Mucosa of rectum (tissue), 2 donors: ENCODE measurements around the gene TMPRSS2.

Experiments used
- H3K27ac ChIP-seq, 2 donors: one replicate each; pipeline ENCODE4 v1.7.0; 2013; ENCODE audit warnings: inconsistent platforms in 2 of 2, low read depth in 2 of 2, low read length in 2 of 2
- H3K27me3 ChIP-seq, 2 donors: one replicate each; pipeline ENCODE4 v1.7.0; 2013; ENCODE audit warnings: low read length in 2 of 2; ENCODE audit not compliant: control insufficient read depth in 2 of 2, insufficient read depth in 2 of 2
- H3K36me3 ChIP-seq, 2 donors: one replicate each; pipeline ENCODE4 v1.7.0; 2013; ENCODE audit warnings: low read length in 2 of 2; ENCODE audit not compliant: control insufficient read depth in 2 of 2, insufficient read depth in 2 of 2
- H3K4me1 ChIP-seq, 2 donors: one replicate each; pipeline ENCODE4 v1.7.0; 2013; ENCODE audit warnings: low read length in 2 of 2, mild to moderate bottlenecking in 1 of 2; ENCODE audit not compliant: control insufficient read depth in 2 of 2, insufficient read depth in 2 of 2
- H3K4me3 ChIP-seq, 2 donors: one replicate each; pipeline ENCODE4 v1.7.0; 2013; ENCODE audit warnings: low read length in 2 of 2
- H3K9ac ChIP-seq, 2 donors: one replicate each; pipeline ENCODE4 v1.7.0; 2013; ENCODE audit warnings: low read length in 2 of 2, low read depth in 1 of 2, mild to moderate bottlenecking in 1 of 2
- H3K9me3 ChIP-seq, 2 donors: one replicate each; pipeline ENCODE4 v1.7.0; 2013; ENCODE audit warnings: low read length in 2 of 2; ENCODE audit not compliant: control insufficient read depth in 2 of 2
- donor health status: healthy.
- donor health status: Normal muscosa, but diverticular disease.

The TMPRSS2 gene

DNA sequence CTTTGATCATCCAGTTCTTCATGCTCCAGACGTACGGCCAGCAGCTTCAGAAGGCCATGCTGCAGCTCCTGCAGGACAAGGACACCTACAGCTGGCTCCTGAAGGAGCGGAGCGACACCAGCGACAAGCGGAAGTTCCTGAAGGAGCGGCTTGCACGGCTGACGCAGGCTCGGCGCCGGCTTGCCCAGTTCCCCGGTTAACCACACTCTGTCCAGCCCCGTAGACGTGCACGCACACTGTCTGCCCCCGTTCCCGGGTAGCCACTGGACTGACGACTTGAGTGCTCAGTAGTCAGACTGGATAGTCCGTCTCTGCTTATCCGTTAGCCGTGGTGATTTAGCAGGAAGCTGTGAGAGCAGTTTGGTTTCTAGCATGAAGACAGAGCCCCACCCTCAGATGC lies 49.4 kb downstream of the TMPRSS2 start:
- Histone ChIP-seq H3K9ac (no peak overlapping the region), H3K27me3 (no peaks in the 10 kb centered on the region), H3K4me3 (no peak overlapping the region), H3K9me3 (no peaks in the 10 kb centered on the region), H3K4me1 (peaks cover 0 to 3% of the 10 kb centered on the region in 2 donors), H3K36me3 (peaks cover 10 to 27% of the 10 kb centered on the region in 2 donors), H3K27ac (no peak overlapping the region)

DNA sequence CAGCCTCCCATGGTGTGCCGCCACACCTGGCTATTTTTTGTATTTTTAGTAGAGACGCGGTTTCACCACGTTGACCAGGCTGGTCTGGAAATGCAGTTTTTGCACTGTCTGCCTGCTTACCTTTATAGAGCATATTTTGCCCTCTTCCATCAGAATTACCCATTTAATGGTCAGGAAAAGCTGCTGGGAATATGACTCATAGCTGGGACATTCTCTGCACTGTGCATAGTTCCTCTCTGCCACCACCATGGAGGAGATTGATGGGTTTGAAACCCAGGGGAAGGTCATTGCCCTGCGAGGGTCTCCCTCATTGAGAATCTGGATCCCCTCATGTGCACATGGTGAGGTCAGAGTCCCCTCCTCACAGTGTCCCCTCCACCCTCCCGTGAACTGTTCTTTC lies 49.8 kb downstream of the TMPRSS2 start:
- Histone ChIP-seq H3K27ac (no peak overlapping the region), H3K36me3 (peaks cover 10 to 24% of the 10 kb centered on the region in 2 donors), H3K9me3 (no peaks in the 10 kb centered on the region)

DNA sequence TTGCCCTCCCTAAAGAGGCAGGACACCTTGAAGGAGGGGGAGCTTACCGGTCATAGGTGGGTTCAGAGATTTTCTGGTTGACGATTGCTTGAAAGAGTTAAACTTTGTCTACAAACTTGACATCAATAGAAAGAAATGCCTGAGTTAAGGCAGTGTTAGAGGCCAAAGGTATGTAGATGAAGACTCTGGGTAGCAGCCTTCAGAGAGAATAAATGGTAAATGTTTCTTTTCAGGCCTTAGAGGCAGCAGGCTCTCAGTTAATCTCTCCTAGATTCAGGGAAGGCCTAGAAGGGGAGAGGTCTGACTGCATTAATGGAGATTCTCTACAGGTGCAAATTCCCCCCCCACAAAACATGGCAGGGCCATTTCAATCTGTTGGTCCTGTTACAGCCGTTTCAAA lies 54.2 kb downstream of the TMPRSS2 start:
- peaks cover 15 to 27% of the 10 kb centered on the region in 2 donors for H3K36me3 ChIP-seq

More for the DNA sequence above, 49.8 kb downstream of the TMPRSS2 start:
- no peak overlapping the region for H3K4me3 ChIP-seq
- no peak overlapping the region for H3K9ac ChIP-seq
- no peaks in the 10 kb centered on the region for H3K27me3 ChIP-seq
- H3K4me1 ChIP-seq, result peaks cover 0 to 3% of the 10 kb centered on the region in 2 donors

DNA sequence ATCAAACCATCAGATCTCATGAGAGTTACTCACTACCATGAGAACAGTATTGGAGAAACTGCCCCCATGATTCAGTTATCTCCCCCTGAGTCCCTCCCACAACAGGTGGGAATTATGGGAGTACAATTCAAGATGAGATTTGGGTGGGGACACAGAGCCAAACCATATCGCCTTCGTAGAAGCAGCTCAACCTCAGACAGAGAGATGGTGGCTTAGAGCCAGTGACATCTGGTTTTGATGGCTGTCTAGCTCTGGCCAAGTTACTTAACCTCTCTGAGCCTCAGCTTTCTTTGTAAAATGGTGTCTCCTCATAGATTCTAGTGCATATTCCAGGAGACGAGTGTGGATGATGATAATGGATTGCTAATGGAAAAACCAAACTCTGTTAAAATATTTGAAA lies 54.8 kb downstream of the TMPRSS2 start:
- Histone ChIP-seq H3K9me3 (no peaks in the 10 kb centered on the region), H3K9ac (no peak overlapping the region), H3K27ac (no peak overlapping the region), H3K4me3 (no peak overlapping the region), H3K36me3 (peaks cover 10 to 23% of the 10 kb centered on the region in 2 donors), H3K4me1 (peaks cover 2 to 3% of the 10 kb centered on the region in 2 donors), H3K27me3 (no peaks in the 10 kb centered on the region)

More for the DNA sequence above, 54.2 kb downstream of the TMPRSS2 start:
- H3K9me3 ChIP-seq, result no peaks in the 10 kb centered on the region
- H3K4me3 ChIP-seq, result no peak overlapping the region
- no peak overlapping the region for H3K9ac ChIP-seq
- H3K4me1 ChIP-seq, result peaks cover 2 to 3% of the 10 kb centered on the region in 2 donors
- H3K27ac ChIP-seq, result no peak overlapping the region
- H3K27me3 ChIP-seq, result no peaks in the 10 kb centered on the region

DNA sequence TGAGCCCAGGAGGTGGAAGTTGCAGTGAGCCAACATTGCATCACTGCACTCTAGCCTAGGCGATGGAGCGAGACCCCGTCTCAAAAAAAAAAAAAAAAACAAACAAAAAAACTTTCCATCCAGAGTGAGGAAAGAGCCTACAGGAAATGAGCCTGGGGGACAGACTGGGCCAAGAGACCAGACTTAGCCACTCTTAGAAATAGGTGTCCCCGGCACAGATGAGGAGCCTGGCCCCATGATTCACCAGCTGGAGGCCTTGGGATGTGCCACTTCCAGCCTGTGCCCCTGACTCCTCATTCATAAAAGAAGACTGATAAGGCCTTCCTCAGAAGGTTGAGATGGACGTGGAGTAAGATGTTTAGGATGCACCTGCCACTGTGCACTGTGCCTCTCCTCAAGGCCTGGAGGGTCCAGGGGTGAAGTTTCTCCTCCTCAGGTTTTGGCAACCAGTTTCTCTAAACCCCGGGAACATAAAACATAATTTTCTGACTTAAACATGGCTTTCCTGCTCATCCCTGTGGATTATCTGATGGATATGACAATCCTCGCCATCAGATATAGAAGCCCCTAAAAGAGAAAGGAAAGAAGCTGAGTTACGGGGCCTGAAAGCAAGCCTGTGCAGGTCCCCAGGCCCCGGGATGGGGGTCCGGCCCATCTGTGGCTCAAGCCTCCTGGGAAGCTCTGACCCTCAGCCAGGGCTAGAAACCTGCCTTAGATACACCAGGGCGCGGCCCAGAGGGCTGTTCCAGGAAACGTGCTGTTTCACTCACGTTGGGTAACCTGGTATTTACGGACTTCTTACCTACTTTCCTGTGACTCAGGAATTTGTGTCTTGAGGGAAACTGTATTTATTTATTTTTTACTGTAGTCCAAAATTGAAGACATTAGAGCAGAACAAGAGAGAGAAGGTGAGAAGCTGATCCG lies 55.9 kb downstream of the TMPRSS2 start:
- peaks cover 12 to 23% of the 10 kb centered on the region in 2 donors for H3K36me3 ChIP-seq
- no peaks in the 10 kb centered on the region for H3K9me3 ChIP-seq
- peaks cover 2 to 3% of the 10 kb centered on the region in 2 donors for H3K4me1 ChIP-seq
- H3K4me3 ChIP-seq, result no peak overlapping the region
- H3K27me3 ChIP-seq, result no peaks in the 10 kb centered on the region
- no peak overlapping the region for H3K27ac ChIP-seq
- no peak overlapping the region for H3K9ac ChIP-seq

DNA sequence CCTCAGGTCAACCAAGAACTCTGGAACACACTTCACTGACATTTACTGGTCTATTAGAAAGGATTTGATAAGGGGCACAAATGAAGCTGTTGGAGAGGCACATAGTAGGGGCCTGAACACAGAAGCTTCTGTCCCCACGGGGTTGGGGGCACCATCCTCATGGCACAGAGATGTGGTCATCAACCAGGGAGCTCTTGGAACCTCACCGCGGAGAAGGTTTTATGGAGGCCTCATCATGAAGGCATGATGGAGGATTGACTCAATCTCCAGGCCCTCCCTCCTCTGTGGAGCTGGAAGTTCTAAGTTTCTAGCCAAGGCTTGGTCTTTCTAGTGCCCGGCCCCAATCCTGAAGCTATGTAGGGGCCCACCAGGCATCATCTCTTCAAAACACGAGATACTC lies 58.3 kb downstream of the TMPRSS2 start:
- no peak overlapping the region for H3K27ac ChIP-seq

DNA sequence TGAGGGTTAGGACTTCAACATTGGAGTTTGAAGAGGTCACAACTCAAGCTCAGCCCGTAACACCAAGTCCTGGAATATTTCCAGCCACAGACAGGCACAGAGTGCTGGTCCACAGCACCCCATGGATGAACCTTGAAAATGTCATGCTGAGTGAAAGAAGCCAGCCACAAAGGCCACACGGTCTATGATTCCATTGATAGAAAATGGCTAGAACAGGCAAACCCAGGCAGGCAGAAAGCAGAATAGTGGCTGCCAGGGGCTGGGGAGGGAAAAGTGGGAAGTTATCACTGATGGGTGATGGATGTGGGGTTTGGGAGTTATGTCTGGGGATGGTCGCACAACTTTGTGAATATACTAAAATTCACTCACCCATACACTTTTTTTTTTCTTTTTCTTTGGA lies 60.6 kb downstream of the TMPRSS2 start:
- Histone ChIP-seq H3K27me3 (no peaks in the 10 kb centered on the region), H3K9me3 (no peaks in the 10 kb centered on the region), H3K4me1 (no peaks in the 10 kb centered on the region), H3K36me3 (peaks cover 35 to 48% of the 10 kb centered on the region in 2 donors), H3K4me3 (no peak overlapping the region), H3K9ac (no peak overlapping the region), H3K27ac (no peak overlapping the region)

More for the DNA sequence above, 58.3 kb downstream of the TMPRSS2 start:
- Histone ChIP-seq H3K27me3 (no peaks in the 10 kb centered on the region), H3K4me3 (no peak overlapping the region), H3K9ac (no peak overlapping the region), H3K9me3 (no peaks in the 10 kb centered on the region), H3K36me3 (peaks cover 28 to 37% of the 10 kb centered on the region in 2 donors), H3K4me1 (peaks cover 2 to 3% of the 10 kb centered on the region in 2 donors)

DNA sequence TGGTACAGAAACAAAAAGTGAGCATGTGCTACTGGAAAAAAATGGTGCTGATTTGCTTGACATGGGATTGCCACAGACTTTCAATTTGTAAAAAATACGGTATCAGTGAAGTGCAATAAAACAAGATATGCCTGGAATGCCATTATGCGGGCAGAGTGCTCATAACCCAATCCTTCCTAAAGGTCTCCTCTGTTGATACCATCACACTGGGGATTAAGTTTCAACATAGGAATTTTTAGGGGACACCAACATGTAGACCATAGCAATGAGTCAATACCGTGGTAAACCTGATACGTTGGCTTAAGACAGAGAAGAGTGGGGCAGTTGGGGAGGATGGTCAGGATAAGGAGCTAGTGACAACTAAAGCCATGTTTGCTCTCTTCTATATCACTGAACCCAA lies 61.4 kb downstream of the TMPRSS2 start:
- peaks cover 41 to 52% of the 10 kb centered on the region in 2 donors for H3K36me3 ChIP-seq
- no peak overlapping the region for H3K4me3 ChIP-seq
- no peaks in the 10 kb centered on the region for H3K9me3 ChIP-seq
- H3K4me1 ChIP-seq, result no peaks in the 10 kb centered on the region
- no peaks in the 10 kb centered on the region for H3K27me3 ChIP-seq
- no peak overlapping the region for H3K27ac ChIP-seq
- H3K9ac ChIP-seq, result no peak overlapping the region

DNA sequence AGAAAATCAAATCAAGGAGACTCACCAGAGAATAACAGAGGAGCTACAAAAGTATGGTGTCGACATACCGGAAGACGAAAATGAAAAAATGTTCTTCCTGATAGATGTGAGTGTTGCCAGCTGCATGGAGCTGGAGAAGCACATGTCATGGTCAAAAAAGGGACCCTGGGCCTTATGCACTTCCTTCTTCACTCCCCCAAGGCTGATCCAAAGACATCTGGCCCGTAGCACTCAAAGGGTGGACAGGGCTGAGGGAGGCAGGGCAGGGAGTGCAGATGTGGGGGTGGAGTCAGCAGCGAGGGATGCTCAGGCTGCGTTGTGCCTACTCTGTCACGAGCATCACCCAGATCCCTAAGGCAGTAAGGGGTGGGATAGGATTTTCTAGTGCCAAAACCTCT lies 62.5 kb downstream of the TMPRSS2 start:
- H3K27me3 ChIP-seq, result no peaks in the 10 kb centered on the region
- peaks cover 47 to 61% of the 10 kb centered on the region in 2 donors for H3K36me3 ChIP-seq
- H3K9me3 ChIP-seq, result no peaks in the 10 kb centered on the region
- H3K27ac ChIP-seq, result no peak overlapping the region
- H3K4me1 ChIP-seq, result no peaks in the 10 kb centered on the region
- no peak overlapping the region for H3K9ac ChIP-seq
- H3K4me3 ChIP-seq, result no peak overlapping the region

DNA sequence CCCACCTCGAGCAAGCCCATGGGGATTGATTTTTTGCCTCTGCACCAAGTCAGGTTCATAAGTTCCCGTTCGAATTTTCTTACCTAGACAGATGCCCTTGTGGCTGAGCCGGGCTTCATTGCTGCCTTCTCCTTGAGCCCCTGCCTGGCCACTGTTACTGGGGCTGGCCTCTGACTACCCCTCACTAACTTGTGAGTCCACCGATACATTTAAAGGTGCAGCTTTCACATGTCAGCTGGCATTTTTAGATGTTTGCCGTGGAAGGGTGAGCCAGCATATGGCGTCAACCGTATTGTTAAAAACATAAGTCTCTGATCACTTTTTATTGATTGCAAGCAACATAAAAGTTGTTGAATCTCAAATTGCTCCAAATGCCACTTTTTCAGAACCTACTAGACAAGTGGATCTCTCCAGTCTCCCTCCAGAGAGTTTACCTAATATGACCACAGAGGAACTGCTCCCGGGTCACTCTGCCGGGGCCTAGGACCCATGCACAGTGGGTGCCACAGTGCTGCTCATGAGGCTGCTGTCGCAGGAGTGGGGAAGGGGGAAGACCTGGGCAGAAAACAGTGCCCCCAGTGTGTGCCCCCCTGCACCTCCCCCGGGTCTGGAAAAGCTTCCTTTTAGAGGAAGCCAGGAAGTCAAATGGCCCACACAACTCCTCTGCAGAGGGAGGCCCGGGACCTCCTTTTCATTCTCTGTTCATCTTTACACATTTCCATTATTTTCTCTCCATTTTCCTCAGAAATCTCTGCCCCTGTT lies 63.1 kb downstream of the TMPRSS2 start:
- Histone ChIP-seq H3K36me3 (peaks cover 45 to 61% of the 10 kb centered on the region in 2 donors), H3K4me3 (no peak overlapping the region), H3K27me3 (no peaks in the 10 kb centered on the region), H3K9me3 (no peaks in the 10 kb centered on the region), H3K27ac (no peak overlapping the region), H3K9ac (no peak overlapping the region), H3K4me1 (no peaks in the 10 kb centered on the region)
